HCT116 (cell line): ENCODE data around the gene RPS25. TPM values are rescaled to one million over a fixed set of nuclear protein-coding genes. Genes with fewer than 3 reads are reported as not detected.
"Not testable (repeated sequence)": the region's sequence is repeated elsewhere in the genome, so short reads cannot be mapped to it uniquely, and the experiment has no call there.

Experiments used
- ATAC-seq: fragments of 200-7000 bp; cut with Tn5 transposase; 2 replicates; pipeline ENCODE4 v1.9.1; 2020; ENCODE audit warnings: mild to moderate bottlenecking, moderate library complexity
- BruUV-seq: library from RNA; stranded (reverse); fragments of 400-500 nt; replicated peaks from 2 replicates; lab custom pipeline; 2021; lab: Mats Ljungman, UMichigan
- CTCF ChIA-PET: fragments of 300-600 bp; sonication (Branson Sonifier 250); formaldehyde crosslinking; loops from one replicate; lab custom pipeline; 2021; ENCODE audit warnings: antibody characterized with exemption; lab: Charles Lee
- POLR2A ChIA-PET: fragments of 300-600, 350-600 bp; sonication (Branson Sonifier 250); formaldehyde crosslinking; loops from one replicate; lab custom pipeline; 2021; ENCODE audit warnings: antibody characterized with exemption; lab: Charles Lee
- RAD21 ChIA-PET, 2 experiments: fragments of 300-600 bp; sonication (Branson Sonifier 250); formaldehyde crosslinking; loops; one replicate each; lab custom pipeline; 2023; ENCODE audit warnings: low total read pairs in 2 of 2; ENCODE audit not compliant: uncharacterized antibody in 2 of 2, unreplicated experiment in 2 of 2, low non-redundant PET in 1 of 2; lab: Charles Lee
- DNase-seq: peaks from one replicate; pipeline ENCODE4 v3.0.0-alpha.2; 2010; ENCODE audit warnings: low read depth, low spot score
- H2AFZ ChIP-seq: fragments of 200-600 bp; shearing (Covaris generic), sonication (generic); 2 replicates; pipeline ENCODE4 v1.6.1; 2017; ENCODE audit warnings: low read depth, mixed run types, mixed read lengths, antibody characterized with exemption, low read length; ENCODE audit not compliant: poor library complexity, severe bottlenecking
- H3K27ac ChIP-seq: 2 replicates; pipeline ENCODE4 v1.5.1; 2012; ENCODE audit warnings: low read depth, low read length
- H3K27me3 ChIP-seq: fragments of 200-600 bp; sonication (generic); 2 replicates; pipeline ENCODE4 v1.6.1; 2016; ENCODE audit warnings: mixed run types, low read length, mixed read lengths; ENCODE audit not compliant: insufficient read depth
- H3K36me3 ChIP-seq, 2 experiments: fragments of 200-500 bp in 1 of 2; fragments of 200-600 bp in 1 of 2; sonication (Bioruptor generic) in 1 of 2; sonication (generic) in 1 of 2; 2 replicates each; pipeline versions ENCODE4 v1.5.1 to v1.6.1; 2014 to 2016; ENCODE audit warnings: low read length in 2 of 2, inconsistent platforms in 1 of 2, mixed read lengths in 1 of 2, mixed run types in 1 of 2; ENCODE audit not compliant: insufficient read depth in 2 of 2, control insufficient read depth in 1 of 2
- H3K4me1 ChIP-seq, 2 experiments: fragments of 200-600 bp in 1 of 2; sonication (generic) in 1 of 2; 2 replicates each; pipeline versions ENCODE4 v1.5.1 to v1.6.1; 2012 to 2017; ENCODE audit warnings: low read length in 2 of 2, inconsistent platforms in 1 of 2, mild to moderate bottlenecking in 1 of 2, mixed read lengths in 1 of 2, mixed run types in 1 of 2, moderate library complexity in 1 of 2; ENCODE audit not compliant: insufficient read depth in 2 of 2, control insufficient read depth in 1 of 2
- H3K4me2 ChIP-seq: fragments of 200-600 bp; sonication (generic); 2 replicates; pipeline ENCODE4 v1.6.1; 2017; ENCODE audit warnings: mixed run types, low read length, mixed read lengths
- H3K4me3 ChIP-seq, 2 experiments: fragments of 200-600 bp in 1 of 2; sonication (generic) in 1 of 2; replicated peaks in 1 of 2; 2 replicates each; pipeline ENCODE4 v1.5.1; 2011 to 2016; ENCODE audit warnings: low read length in 2 of 2, control low read depth in 1 of 2, low read depth in 1 of 2, mild to moderate bottlenecking in 1 of 2, mixed read lengths in 1 of 2, mixed run types in 1 of 2
- H3K79me2 ChIP-seq: fragments of 200-600 bp; sonication (generic); 2 replicates; pipeline ENCODE4 v1.6.1; 2017; ENCODE audit warnings: mild to moderate bottlenecking, mixed run types, low read length, moderate library complexity, mixed read lengths; ENCODE audit not compliant: insufficient read depth
- H3K9ac ChIP-seq: fragments of 200-600 bp; sonication (generic); 2 replicates; pipeline ENCODE4 v1.6.1; 2016; ENCODE audit warnings: low read length, mixed read lengths
- H3K9me2 ChIP-seq: fragments of 200-600 bp; sonication (generic), shearing (Covaris generic); 2 replicates; pipeline ENCODE4 v1.6.1; 2017; ENCODE audit warnings: mixed run types, mild to moderate bottlenecking, moderate library complexity; ENCODE audit not compliant: insufficient read depth
- H3K9me3 ChIP-seq, 2 experiments: fragments of 200-500 bp in 1 of 2; fragments of 200-600 bp in 1 of 2; sonication (Bioruptor generic) in 1 of 2; sonication (generic) in 1 of 2; 2 replicates each; pipeline ENCODE4 v1.6.1; 2014 to 2017; ENCODE audit warnings: low read length in 2 of 2, mixed read lengths in 2 of 2, inconsistent platforms in 1 of 2, low read depth in 1 of 2, mild to moderate bottlenecking in 1 of 2, mixed run types in 1 of 2, moderate library complexity in 1 of 2; ENCODE audit not compliant: control insufficient read depth in 1 of 2, insufficient read depth in 1 of 2
- H4K20me1 ChIP-seq: fragments of 200-600 bp; sonication (generic), shearing (Covaris generic); 2 replicates; pipeline ENCODE4 v1.6.1; 2017; ENCODE audit warnings: mixed run types, mild to moderate bottlenecking, moderate library complexity; ENCODE audit not compliant: insufficient read depth
- CEBPB ChIP-seq: IDR thresholded peaks from 2 replicates; pipeline ENCODE4 v1.6.1; 2012; ENCODE audit warnings: low read depth
- CTCF ChIP-seq, 3 experiments: fragments of 200-600 bp in 1 of 3; sonication (generic) in 1 of 3; IDR thresholded peaks in 2 of 3; conservative IDR thresholded peaks in 1 of 3; 2 replicates each; pipeline ENCODE4 v1.5.1; 2012 to 2017; ENCODE audit warnings: low read depth in 2 of 3, low read length in 2 of 3, antibody characterized with exemption in 1 of 3, borderline replicate concordance in 1 of 3, control low read depth in 1 of 3, mild to moderate bottlenecking in 1 of 3, mixed read lengths in 1 of 3, mixed run types in 1 of 3, moderate library complexity in 1 of 3; ENCODE audit not compliant: insufficient read depth in 1 of 3
- REST ChIP-seq: IDR thresholded peaks from 2 replicates; pipeline ENCODE4 v1.6.1; 2012; ENCODE audit warnings: low read depth
- YY1 ChIP-seq: IDR thresholded peaks from 2 replicates; pipeline ENCODE4 v1.6.1; 2011; ENCODE audit warnings: low read length, low read depth, moderate library complexity, mild to moderate bottlenecking; ENCODE audit not compliant: insufficient replicate concordance; ENCODE audit errors: extremely low read depth
- intact Hi-C: fragments of 100-400 bp; cut with micrococcal nuclease; formaldehyde crosslinking; loops from 2 replicates; pipeline ENCODE4 v1.10.0; 2022
- total RNA-seq: library from RNA; stranded (reverse); gene quantifications from one replicate; pipeline ENCODE4 v1.2.1, GENCODE V29; 2021; ENCODE audit not compliant: unreplicated experiment

Gene RPS25
- total RNA-seq, 1 experiment from 2014 or later, result 1,404 TPM

DNA sequence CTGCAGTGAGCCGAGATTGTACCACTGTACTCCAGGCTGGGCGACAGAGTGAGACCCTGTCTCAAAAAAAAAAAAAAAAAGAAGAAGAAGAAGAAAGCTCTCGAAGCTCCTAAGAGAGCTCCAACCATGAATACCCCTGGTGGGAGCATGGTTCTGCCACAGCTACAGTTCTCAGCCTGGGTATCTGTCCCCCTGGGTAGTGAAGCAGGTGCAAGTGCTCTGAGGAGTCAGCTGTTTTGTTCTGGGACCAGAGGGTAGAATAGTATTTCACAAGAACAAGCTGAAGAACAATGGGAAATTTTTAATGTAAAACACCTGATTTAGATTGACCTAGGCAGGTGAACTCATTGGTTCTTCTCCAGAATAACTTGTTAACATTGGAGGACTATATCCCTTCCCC lies 43.1 kb upstream of the RPS25 start:
- no peaks in the 10 kb centered on the region for H3K9me3 ChIP-seq
- no TSS peak for BruUV-seq
- no peak overlapping the region for H3K4me3 ChIP-seq
- no peak overlapping the region for H2AFZ ChIP-seq
- POLR2A ChIA-PET, result interaction anchor here (1.1 kb wide), 1 partner anchor 24 kb away, joined by 3 read pairs; the partner anchor contains the start of gene HMBS
- peaks cover 10 to 19% of the 10 kb centered on the region in 2 experiments for H3K4me1 ChIP-seq
- RAD21 ChIA-PET, result interaction anchor here in 1 of 2 experiments (0.7 kb wide), 1 partner anchor 33 kb away, joined by 9 read pairs; no protein-coding TSS in a partner anchor
- peaks cover 4% of the 10 kb centered on the region for H3K79me2 ChIP-seq
- intact Hi-C loops, result no loop called here
- DNase-seq (no peak), ATAC-seq (no peak)
- H3K36me3 ChIP-seq, result no peaks in the 10 kb centered on the region
- H3K9me2 ChIP-seq, result no peaks in the 10 kb centered on the region
- no peak overlapping the region for H3K27ac ChIP-seq
- no peaks in the 10 kb centered on the region for H4K20me1 ChIP-seq
- no peak for TF ChIP-seq YY1
- TF ChIP-seq CEBPB, result no peak
- TF ChIP-seq CTCF (IDR thresholded peaks at IDR 0.05 in 2 of 3, conservative IDR thresholded peaks at IDR 0.05 in 1 of 3; ENCODE audit: borderline replicate concordance in 1 of 3, insufficient read depth in 1 of 3, low read depth in 2 of 3, low read length in 2 of 3), result no peak
- no peak for TF ChIP-seq REST
- CTCF ChIA-PET, result no interaction called here
- no peaks in the 10 kb centered on the region for H3K27me3 ChIP-seq
- no peak overlapping the region for H3K4me2 ChIP-seq
- H3K9ac ChIP-seq, result no peak overlapping the region

GRCh38 chr11:119059128-119059527 lies 41.0 kb upstream of the RPS25 start:
- H3K4me3 ChIP-seq, POLR2A ChIA-PET, ATAC-seq, H3K9me2 ChIP-seq, H3K9ac ChIP-seq, H3K4me2 ChIP-seq, CTCF ChIA-PET, intact Hi-C loops, DNase-seq, H2AFZ ChIP-seq, H3K27me3 ChIP-seq, H4K20me1 ChIP-seq, BruUV-seq, H3K27ac ChIP-seq, H3K9me3 ChIP-seq, RAD21 ChIA-PET: not testable (repeated sequence)
- Histone ChIP-seq H3K36me3 (peaks cover 7 to 16% of the 10 kb centered on the region in 2 experiments; a peak in 3 of 4 replicates), H3K4me1 (peaks cover 10 to 28% of the 10 kb centered on the region in 2 experiments), H3K79me2 (peaks cover 19% of the 10 kb centered on the region)
